ENCODE data around the gene USH1C. TPM values are rescaled to one million over a fixed set of nuclear protein-coding genes. Genes with fewer than 3 reads are reported as not detected.

Gene USH1C
- total RNA-seq (2014; rRNA removed; shearing (Covaris generic)), result not detected in 2 replicates

- DNase-seq (ENCODE audit: low read depth), result no peak
These were observed at the start of gene USH1C for GRCh38 chr11:17544181-17544622. USH1C (minus strand) TSS chr11:17544416; CDS start chr11:17544307, 109 bp downstream.

DNA sequence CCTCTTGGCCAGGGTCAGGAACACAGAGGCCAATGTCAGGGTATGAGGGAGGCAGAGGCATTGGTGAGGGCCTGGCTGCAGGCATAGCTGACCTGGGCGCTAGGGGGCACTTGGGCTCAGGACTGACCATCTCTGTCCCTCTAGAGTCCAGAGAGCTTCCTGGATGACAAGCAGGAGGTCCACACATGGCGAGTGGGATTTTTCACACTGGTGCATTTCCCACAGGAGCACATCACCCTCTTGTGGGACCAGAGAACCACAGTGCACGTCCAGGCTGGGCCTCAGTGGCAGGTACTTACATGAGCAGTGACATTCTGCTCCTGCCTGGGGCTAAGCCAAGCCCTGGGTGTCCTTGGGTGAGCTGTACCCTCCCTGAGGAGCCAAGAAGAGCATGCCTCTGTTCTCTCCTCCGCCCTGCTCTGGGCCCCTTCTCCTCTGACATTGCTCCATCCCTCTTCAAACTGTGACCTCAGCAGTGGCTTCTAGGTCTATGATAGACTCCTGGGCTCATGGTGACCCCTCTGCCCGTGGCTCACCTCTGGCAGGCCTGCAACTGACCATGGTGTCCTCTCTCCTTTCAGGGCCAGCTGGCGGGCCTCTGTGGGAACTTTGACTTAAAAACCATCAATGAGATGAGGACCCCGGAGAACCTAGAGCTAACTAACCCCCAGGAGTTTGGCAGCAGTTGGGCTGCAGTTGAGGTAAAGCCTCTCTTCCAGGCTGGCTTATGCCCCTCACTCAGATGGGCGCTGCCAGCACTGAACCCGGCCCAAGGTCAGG, 49.4 kb upstream of the USH1C start:
- no peak for DNase-seq (ENCODE audit: low read depth)

GRCh38 chr11:17591293-17591692, 47.1 kb upstream of the USH1C start:
- DNase-seq (ENCODE audit: low read depth), result no peak

DNA sequence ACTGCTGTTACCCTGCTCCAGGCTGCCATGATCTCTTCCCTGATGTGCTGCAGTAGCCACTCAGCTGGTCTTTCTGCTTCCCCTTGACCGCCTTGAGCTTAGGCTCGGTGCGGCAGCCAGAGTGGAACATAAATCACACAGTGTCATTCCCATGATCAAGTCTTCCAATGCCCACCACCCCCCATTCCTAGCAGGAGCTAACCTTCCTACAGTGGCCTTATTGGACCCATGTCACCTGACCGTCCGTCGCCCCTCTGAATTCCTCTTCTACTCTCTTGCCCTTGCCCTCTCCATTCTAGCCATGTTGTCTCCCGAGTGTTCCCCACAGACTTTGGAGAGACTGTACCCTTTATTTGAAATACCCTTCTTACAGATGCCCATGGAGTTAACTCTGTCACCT, 46.2 kb upstream of the USH1C start:
- DNase-seq (ENCODE audit: low read depth), result no peak

DNA sequence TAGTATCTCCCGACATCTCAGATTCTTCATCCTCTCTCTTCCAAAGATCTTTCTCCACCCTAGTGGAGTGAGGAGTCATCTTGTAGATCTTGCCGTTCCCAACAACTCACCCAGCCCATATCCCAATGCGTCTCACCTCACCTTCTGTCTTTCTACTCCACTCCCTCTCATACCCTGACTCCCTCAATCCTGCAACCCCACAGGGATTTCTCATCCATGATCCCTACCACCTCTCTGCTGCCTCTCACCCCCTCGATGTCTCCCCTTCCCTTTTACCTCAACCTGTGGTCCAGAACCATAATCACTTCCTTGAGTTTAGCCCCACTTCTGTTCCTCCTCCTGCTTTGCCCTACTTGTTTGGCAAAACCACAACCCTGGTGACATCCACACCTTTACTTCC, 44.5 kb upstream of the USH1C start:
- DNase-seq (ENCODE audit: low read depth), result no peak

DNA sequence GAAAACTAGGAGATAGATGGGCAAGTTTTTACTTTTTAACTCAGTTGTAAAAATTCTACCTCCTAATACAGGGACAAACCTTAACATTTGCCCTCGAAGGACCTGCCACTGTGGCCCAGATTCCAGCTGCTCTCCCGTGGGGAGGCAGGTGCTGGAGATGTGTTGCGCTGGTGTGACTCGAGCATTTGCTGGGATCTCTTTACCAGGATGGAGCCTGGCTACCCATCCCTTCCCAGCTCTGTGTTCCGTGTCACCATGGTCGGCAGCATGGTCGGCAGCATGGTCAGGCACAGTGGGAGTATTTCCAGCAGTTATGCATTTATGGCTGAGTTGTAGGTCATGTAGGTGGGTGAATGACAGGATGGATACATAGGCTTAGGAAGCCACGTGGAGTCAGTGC, 44.0 kb upstream of the USH1C start:
- DNase-seq (ENCODE audit: low read depth), result no peak

DNA sequence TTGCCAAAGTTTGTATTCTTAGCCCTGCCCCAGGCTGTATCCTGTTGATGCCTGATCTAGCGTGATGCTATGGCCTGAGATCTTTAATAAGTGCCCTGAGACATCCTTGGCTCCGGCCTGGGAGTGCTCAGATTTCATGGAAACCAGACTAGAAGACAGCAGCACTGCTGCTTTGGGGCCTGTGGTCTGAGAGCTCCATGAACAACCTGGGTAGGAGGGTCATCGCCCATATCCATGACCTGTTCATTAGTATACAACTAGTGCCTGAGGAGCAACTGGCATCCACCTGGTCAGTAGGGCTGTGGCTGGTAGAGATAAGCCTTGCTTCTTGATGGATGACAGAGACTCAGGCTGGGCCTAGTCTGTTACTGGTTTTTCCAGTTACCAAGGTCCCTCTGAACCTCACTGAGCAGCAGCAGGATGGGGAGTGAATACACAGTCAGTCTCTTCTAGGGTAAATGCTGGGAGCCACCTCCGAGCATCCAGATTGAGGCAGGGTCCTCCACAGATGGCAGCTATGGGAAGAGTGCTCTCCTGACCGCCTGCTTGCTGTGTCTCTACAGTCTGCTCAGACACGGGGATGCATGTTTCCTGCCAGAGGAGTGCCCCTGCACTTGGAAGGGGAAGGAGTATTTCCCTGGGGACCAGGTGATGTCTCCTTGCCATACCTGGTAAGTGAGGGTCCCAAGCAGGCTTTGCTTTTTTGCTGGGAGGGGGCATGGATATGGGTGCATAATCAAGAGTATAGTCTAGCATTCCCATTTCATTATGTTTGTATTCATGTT, 41.9 kb upstream of the USH1C start:
- no peak for DNase-seq (ENCODE audit: low read depth)

- DNase-seq (ENCODE audit: low read depth), result no peak
These were observed 37.5 kb upstream of the USH1C start for GRCh38 chr11:17581732-17582053.

GRCh38 chr11:17581036-17581731, 37.0 kb upstream of the USH1C start:
- no peak for DNase-seq (ENCODE audit: low read depth)

GRCh38 chr11:17580271-17580670, 36.1 kb upstream of the USH1C start:
- DNase-seq (ENCODE audit: low read depth), result no peak

GRCh38 chr11:17579451-17579850, 35.2 kb upstream of the USH1C start:
- DNase-seq (ENCODE audit: low read depth), result no peak

DNA sequence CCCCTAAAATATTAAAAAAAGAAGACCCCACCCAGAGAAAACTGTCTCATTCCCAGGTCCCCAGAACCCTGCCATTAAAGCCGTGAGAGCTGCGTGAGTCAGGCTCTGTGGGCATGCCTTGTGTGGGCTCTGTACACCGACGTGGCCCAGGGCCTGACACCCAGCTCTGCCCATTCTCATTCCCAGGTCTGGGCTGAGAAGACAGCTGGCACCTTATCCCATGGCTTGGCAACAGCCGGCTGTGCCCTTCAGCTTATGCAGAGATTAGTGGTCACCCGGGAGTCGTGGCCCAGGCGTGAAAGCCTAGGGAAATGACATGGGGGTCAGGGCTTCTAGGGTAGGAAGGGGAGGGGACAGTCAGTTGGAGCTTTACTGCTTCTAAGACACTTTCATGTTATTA, 34.7 kb upstream of the USH1C start:
- no peak for DNase-seq (ENCODE audit: low read depth)

GRCh38 chr11:17578296-17578695, 34.1 kb upstream of the USH1C start:
- DNase-seq (ENCODE audit: low read depth), result no peak

DNA sequence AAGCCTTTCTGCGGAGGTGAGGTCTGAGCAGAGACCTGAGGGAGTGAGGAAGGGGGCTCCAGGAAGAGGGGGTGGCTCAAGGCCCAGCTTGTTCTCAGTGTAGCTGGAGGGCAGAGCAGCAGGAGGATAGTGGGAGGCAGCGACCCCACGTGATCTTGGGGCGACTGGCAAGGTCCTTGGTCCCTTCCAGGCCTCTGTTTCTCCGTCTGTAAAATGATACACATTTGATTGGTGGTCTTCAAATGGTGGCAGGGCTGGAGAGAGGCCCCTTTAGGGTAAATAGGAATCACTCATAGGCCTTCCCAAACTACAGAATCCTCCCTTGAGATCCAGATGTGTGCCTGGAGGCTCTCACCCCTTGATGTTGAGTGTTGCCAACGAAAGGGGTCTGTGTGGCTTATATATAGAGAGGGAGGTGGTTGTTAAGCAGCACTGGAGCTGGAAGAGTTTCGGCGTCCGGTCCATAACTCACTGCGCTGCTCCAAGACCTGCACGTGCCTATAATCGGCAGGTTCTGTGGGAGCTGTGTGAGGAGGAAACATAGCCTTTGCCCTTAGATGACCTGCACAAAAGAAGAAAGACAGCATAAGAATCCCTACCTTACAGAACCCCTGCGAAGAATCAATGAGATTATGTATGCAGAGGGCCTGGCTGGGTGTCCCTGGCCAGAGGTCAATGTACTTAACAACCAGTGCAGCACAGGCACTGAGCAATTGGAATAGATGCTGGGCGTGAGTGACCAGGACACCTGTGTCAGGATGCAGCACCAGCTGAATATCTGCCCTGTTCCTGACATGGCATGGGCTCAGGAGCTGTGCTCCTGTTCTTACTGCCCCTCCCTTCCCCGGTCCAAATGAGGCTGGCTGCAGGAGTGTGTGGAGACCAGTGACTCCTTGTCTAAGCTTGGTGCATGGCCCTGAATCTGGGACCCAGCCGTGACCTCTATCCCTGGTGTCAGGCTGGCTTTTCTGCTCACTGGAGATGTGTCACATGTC, 31.5 kb upstream of the USH1C start:
- no peak for DNase-seq (ENCODE audit: low read depth)

GRCh38 chr11:17574141-17575091, 30.2 kb upstream of the USH1C start:
- DNase-seq (ENCODE audit: low read depth), result no peak

- DNase-seq (ENCODE audit: low read depth), result no peak
These were observed 29.3 kb upstream of the USH1C start for GRCh38 chr11:17573526-17573925.

DNA sequence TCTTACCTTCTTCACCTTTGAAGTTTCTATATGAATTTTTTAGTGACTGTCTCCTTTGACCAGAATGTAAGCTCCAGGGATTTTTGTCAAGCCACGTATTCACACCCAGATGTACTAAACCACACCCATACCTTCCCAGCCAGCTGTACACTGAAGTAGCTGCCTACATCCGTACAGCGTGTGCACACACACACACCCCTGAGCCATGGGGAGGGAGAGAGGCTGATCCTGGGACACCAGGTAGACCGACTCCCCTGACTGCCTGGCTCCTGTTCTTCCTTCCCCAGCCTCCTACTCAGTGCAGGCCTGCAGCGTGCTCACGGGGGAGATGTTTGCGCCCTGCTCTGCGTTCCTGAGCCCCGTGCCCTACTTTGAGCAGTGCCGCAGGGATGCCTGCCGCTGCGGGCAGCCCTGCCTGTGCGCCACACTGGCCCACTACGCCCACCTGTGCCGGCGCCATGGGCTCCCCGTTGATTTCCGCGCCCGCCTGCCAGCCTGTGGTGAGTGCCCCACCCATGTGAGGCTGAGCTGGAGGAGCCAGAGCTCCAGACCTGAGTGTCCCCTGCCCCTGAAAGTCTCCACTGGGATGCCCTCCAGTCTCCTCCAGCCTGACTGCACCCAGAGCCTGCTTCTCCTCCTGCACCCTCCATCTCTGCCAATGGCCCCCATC, 28.7 kb upstream of the USH1C start:
- no peak for DNase-seq (ENCODE audit: low read depth)

DNA sequence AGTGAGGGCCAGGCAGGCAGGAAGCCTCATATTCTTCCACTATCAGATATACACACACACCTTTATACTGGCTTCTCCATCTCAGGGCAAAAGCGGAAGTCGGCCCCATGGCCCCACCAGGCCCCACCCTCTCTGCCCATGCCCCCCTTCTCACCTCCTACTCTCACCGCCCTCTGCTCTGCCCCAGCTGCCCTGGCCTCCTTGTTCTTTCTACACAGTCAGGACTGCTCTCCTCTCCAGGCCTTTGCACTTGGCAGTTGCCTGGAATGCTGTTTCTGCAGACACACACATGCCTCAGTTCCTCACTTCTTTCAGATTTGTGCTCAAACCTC, 28.1 kb upstream of the USH1C start:
- DNase-seq (ENCODE audit: low read depth), result no peak

- DNase-seq (ENCODE audit: low read depth), result no peak
These were observed 27.5 kb upstream of the USH1C start for GRCh38 chr11:17571431-17572358.

All from RPMI7951 (cell line).